Breast epithelium (tissue), 4 donors: ENCODE data around the gene LSM12. TPM values are rescaled to one million over a fixed set of nuclear protein-coding genes. Genes with fewer than 3 reads are reported as not detected.
A peak's percentile ranks its signal among the peaks of the same experiment; 100 is the strongest.
"Not testable (repeated sequence)": the region's sequence is repeated elsewhere in the genome, so short reads cannot be mapped to it uniquely, and the experiment has no call there.

Experiments used
- DNase-seq, 2 donors: peaks; one replicate each; pipeline ENCODE4 v3.0.0-alpha.2; 2019; ENCODE audit warnings: low spot score in 2 of 2
- H3K27ac ChIP-seq, 2 donors: fragments of 200-600 bp; sonication (generic) in 1 of 2; one replicate each; pipeline ENCODE4 v1.5.1; 2016 to 2019; ENCODE audit warnings: mild to moderate bottlenecking in 1 of 2
- H3K27me3 ChIP-seq, 2 donors: fragments of 200-600 bp; sonication (generic) in 1 of 2; one replicate each; pipeline versions ENCODE4 v1.5.1 to v1.6.0; 2017 to 2019; ENCODE audit warnings: control low read depth in 1 of 2, mild to moderate bottlenecking in 1 of 2
- H3K36me3 ChIP-seq: fragments of 200-600 bp; one replicate; pipeline ENCODE4 v1.5.1; 2019
- H3K4me1 ChIP-seq, 2 donors: fragments of 200-600 bp; sonication (generic); one replicate each; pipeline ENCODE4 v1.5.1; 2016 to 2019; ENCODE audit warnings: control low read depth in 1 of 2
- H3K4me3 ChIP-seq, 3 donors: fragments of 200-600 bp; sonication (generic); 1 replicate in 2 of 3; 2 replicates in 1 of 3; pipeline ENCODE4 v1.5.1; 2016 to 2019; ENCODE audit warnings: mild to moderate bottlenecking in 3 of 3, moderate library complexity in 2 of 3
- H3K9me3 ChIP-seq, 2 donors: fragments of 200-600 bp; sonication (generic) in 1 of 2; one replicate each; pipeline ENCODE4 v1.5.1; 2016 to 2019; ENCODE audit warnings: control low read depth in 1 of 2
- POLR2A ChIP-seq: fragments of 450-650 bp; IDR thresholded peaks from one replicate; pipeline ENCODE4 v1.6.1; 2016; ENCODE audit warnings: antibody characterized with exemption, mild to moderate bottlenecking, moderate library complexity
- POLR2AphosphoS5 ChIP-seq, 3 donors: sonication (generic); formaldehyde crosslinking; IDR thresholded peaks; one replicate each; pipeline ENCODE4 v1.6.1; 2017; ENCODE audit warnings: antibody characterized with exemption in 3 of 3
- intact Hi-C: fragments of 100-400 bp; cut with DNase I; formaldehyde crosslinking; loops from one replicate; pipeline ENCODE4 v1.15.1; 2023; ENCODE audit warnings: low total_unique reads
- total RNA-seq, 3 donors: library from RNA; depleted of rRNA; stranded (reverse); fragments of >200 nt; gene quantifications; one replicate each; pipeline ENCODE4 v1.1.0, GENCODE V29; 2016
- TF ChIP-seq, protein P1 (sequence below), 3 donors: fragments of 450-650 bp; IDR thresholded peaks; one replicate each; pipeline ENCODE4 v1.5.1; 2016 to 2017; ENCODE audit warnings: antibody characterized with exemption in 3 of 3, mild to moderate bottlenecking in 3 of 3, moderate library complexity in 3 of 3

LSM12 gene
- total RNA-seq, 3 donors from 2014 or later, result 36.8 to 45.4 (median 43.6) TPM

DNA sequence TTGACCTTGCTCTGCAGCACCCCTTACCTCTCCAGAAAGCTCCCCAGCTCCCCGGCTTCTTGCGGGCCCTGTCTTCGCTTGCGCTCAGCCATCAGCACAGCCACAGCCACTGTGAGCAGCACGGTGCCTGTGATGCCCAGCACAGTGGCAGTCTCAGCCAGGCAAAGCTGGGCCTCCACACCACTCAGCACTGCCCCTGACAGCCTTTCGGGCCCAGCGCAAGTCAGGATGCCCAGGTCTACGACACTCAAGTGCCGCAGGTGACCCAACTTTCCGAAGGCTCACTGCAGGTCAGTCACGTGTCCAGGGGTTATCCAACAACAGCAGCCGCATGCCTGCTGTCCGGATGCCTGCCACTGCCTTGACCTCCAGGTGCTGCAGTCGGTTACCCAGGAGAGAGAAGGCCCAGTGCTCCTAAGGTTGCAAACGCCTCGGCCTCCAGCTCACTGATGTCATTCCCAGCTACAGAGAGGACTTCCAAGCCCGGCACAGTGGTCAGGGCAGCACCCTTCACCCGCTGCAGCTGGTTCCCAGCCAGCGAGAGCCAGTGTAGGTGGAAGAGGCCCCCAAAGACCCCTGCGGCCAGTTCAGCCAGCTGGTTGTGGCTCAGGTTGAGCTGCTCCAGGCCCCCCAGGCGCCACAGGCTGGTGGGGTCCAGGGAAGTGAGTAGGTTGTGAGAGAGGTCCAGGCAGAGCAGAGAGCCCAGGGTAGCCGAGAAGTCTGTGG is 42.8 kb downstream of the LSM12 start:
- no peaks in the 10 kb centered on the region for H3K4me1 ChIP-seq
- no peaks in the 10 kb centered on the region for H3K36me3 ChIP-seq
- TF ChIP-seq POLR2A (no peak), POLR2AphosphoS5 (IDR thresholded peaks at IDR 0.05) (no peak)
- TF ChIP-seq, protein P1, sequence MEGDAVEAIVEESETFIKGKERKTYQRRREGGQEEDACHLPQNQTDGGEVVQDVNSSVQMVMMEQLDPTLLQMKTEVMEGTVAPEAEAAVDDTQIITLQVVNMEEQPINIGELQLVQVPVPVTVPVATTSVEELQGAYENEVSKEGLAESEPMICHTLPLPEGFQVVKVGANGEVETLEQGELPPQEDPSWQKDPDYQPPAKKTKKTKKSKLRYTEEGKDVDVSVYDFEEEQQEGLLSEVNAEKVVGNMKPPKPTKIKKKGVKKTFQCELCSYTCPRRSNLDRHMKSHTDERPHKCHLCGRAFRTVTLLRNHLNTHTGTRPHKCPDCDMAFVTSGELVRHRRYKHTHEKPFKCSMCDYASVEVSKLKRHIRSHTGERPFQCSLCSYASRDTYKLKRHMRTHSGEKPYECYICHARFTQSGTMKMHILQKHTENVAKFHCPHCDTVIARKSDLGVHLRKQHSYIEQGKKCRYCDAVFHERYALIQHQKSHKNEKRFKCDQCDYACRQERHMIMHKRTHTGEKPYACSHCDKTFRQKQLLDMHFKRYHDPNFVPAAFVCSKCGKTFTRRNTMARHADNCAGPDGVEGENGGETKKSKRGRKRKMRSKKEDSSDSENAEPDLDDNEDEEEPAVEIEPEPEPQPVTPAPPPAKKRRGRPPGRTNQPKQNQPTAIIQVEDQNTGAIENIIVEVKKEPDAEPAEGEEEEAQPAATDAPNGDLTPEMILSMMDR (IDR thresholded peaks at IDR 0.05), result no peak
- H3K27ac ChIP-seq, result peak overlapping the region in 1 of 2 donors; percentile 38
- intact Hi-C loops, result no loop called here
- H3K4me3 ChIP-seq, result peak overlapping the region in 1 of 3 donors; percentile 22
- no peaks in the 10 kb centered on the region for H3K9me3 ChIP-seq
- DNase-seq, result no peak
- no peaks in the 10 kb centered on the region for H3K27me3 ChIP-seq

GRCh38 chr17:44022246-44022645 is 44.2 kb downstream of the LSM12 start:
- Histone ChIP-seq H3K27ac (no peak overlapping the region), H3K27me3 (no peaks in the 10 kb centered on the region), H3K9me3 (no peaks in the 10 kb centered on the region), H3K36me3 (no peaks in the 10 kb centered on the region), H3K4me3 (peak overlapping the region in 1 of 3 donors; percentile 32), H3K4me1 (no peaks in the 10 kb centered on the region)
- intact Hi-C loops, result no loop called here
- TF ChIP-seq, protein P1 (IDR thresholded peaks at IDR 0.05), result no peak
- TF ChIP-seq POLR2AphosphoS5 (IDR thresholded peaks at IDR 0.05), result no peak
- no peak for TF ChIP-seq POLR2A
- DNase-seq, result no peak

- H3K4me3 ChIP-seq, result peak overlapping the region in 2 of 3 donors; percentile 0 to 41
- H3K9me3 ChIP-seq, H3K36me3 ChIP-seq, H3K27ac ChIP-seq, intact Hi-C loops, H3K4me1 ChIP-seq, H3K27me3 ChIP-seq, DNase-seq: not testable (repeated sequence)
Measured at GRCh38 chr17:44021227-44021626, 45.2 kb downstream of the LSM12 start.

DNA sequence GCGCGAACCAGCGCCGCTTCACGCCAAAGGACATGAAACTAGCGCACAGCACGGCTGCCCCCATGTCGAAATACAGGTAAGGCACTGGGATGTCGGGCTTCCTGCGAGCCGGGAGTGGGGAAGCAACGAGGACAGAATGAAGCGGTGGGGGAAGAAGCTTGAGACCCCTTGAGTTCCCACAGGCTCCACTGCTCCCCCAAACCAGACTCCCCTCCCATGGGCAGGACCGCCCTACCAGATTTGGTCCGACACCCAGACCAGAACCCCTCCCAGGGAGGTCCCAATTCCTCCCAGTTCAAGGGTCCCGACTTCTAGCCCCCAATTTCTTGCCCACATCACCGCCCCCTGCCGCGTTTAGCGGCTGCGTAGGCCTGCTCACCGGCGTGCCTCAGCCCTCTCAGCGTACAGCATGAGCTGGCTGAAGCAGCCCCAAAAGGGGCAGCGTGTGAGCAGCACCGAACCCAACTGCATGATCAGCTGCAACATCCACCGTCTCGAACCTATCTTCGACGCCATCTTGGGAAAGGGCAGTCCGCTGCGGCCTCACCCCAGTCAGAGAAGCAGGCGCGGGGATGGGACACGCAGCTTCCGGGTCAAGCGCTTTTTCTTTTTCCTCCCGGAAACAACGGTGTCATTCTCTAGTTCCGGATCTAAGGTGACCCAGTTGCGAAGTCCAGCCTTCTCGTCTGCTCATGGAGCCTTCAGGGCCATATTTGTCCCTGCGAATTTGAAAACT is 51.9 kb downstream of the LSM12 start, which contains the start of gene TMEM101:
TMEM101 (minus strand) TSS at position 527 of the 736 bp plus-strand sequence; CDS start at position 516, 11 bp downstream.
- H3K27ac ChIP-seq, result peak within 1 kb of the TSS; percentile 68 to 72
- intact Hi-C loops, result no loop called here
- peak within 1 kb of the TSS; percentile 69 to 87 (median 85) for H3K4me3 ChIP-seq
- H3K9me3 ChIP-seq, result no peaks in the 10 kb centered on the region
- H3K36me3 ChIP-seq, result no peaks in the 10 kb centered on the region
- H3K4me1 ChIP-seq, result peaks cover 0 to 6% of the 10 kb centered on the region in 2 donors
- peak; percentile 78 to 85 (median 85) for TF ChIP-seq POLR2AphosphoS5 (IDR thresholded peaks at IDR 0.05)
- TF ChIP-seq POLR2A, result no peak
- TF ChIP-seq, protein P1 (IDR thresholded peaks at IDR 0.05), result no peak
- DNase-seq, result peak; percentile 85 to 87
- no peaks in the 10 kb centered on the region for H3K27me3 ChIP-seq

GRCh38 chr17:44014133-44014436 is 52.4 kb downstream of the LSM12 start:
- peak overlapping the region; percentile 69 to 87 (median 85) for H3K4me3 ChIP-seq
- peak overlapping the region; percentile 68 to 72 for H3K27ac ChIP-seq
- H3K9me3 ChIP-seq, result no peaks in the 10 kb centered on the region
- DNase-seq, result no peak
- intact Hi-C loops, result no loop called here
- TF ChIP-seq POLR2A (no peak), POLR2AphosphoS5 (IDR thresholded peaks at IDR 0.05) (no peak)
- TF ChIP-seq, protein P1 (IDR thresholded peaks at IDR 0.05), result no peak
- no peaks in the 10 kb centered on the region for H3K27me3 ChIP-seq
- H3K4me1 ChIP-seq, result peaks cover 0 to 6% of the 10 kb centered on the region in 2 donors
- no peaks in the 10 kb centered on the region for H3K36me3 ChIP-seq
